Thyroid gland (tissue), 4 donors: ENCODE data around the gene SAFB.

ENCODE experiments used
- POLR2A ChIP-seq, 2 donors: fragments of 450-650 bp; IDR thresholded peaks; one replicate each; pipeline ENCODE4 v1.6.1; 2017; ENCODE audit warnings: antibody characterized with exemption in 2 of 2, mild to moderate bottlenecking in 2 of 2, moderate library complexity in 1 of 2
- TF ChIP-seq, protein P1 (sequence below), 6 experiments: fragments of 200-600 bp in 3 of 6; fragments of 450-650 bp in 3 of 6; sonication (generic) in 3 of 6; IDR thresholded peaks; one replicate each; pipeline ENCODE4 v1.5.1; 2016 to 2019; ENCODE audit warnings: antibody characterized with exemption in 6 of 6, mild to moderate bottlenecking in 2 of 6, inconsistent platforms in 1 of 6, moderate library complexity in 1 of 6

DNA sequence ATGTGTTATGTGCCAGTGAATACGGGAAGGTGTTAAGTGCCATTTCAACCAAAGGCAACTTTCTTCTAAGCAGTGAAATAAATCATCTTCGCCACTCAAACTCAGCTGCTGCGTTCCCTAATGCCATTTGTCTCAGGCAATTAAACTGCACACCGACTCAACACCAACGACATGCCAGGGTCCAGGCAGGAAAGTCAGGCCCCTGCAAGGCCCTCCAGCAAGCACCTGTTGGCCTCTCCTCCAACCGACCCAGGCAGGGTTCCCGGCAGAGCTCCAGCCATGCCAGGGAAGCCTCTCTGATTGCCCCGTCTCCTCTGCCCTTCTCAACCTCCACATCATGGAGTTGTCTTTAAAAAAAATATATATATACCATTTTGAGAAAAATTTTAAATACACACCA is 22.1 kb upstream of the SAFB start:
- TF ChIP-seq, protein P1, sequence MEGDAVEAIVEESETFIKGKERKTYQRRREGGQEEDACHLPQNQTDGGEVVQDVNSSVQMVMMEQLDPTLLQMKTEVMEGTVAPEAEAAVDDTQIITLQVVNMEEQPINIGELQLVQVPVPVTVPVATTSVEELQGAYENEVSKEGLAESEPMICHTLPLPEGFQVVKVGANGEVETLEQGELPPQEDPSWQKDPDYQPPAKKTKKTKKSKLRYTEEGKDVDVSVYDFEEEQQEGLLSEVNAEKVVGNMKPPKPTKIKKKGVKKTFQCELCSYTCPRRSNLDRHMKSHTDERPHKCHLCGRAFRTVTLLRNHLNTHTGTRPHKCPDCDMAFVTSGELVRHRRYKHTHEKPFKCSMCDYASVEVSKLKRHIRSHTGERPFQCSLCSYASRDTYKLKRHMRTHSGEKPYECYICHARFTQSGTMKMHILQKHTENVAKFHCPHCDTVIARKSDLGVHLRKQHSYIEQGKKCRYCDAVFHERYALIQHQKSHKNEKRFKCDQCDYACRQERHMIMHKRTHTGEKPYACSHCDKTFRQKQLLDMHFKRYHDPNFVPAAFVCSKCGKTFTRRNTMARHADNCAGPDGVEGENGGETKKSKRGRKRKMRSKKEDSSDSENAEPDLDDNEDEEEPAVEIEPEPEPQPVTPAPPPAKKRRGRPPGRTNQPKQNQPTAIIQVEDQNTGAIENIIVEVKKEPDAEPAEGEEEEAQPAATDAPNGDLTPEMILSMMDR (IDR thresholded peaks at IDR 0.05) = no peak
- no peak for TF ChIP-seq POLR2A (IDR thresholded peaks at IDR 0.05)
